ENCODE data around the gene TBC1D9B. TPM values are rescaled to one million over a fixed set of nuclear protein-coding genes. Genes with fewer than 3 reads are reported as not detected.

Gene TBC1D9B
- total RNA-seq, 3 donors from 2014 or later: 115 to 117 (median 116) TPM

DNA sequence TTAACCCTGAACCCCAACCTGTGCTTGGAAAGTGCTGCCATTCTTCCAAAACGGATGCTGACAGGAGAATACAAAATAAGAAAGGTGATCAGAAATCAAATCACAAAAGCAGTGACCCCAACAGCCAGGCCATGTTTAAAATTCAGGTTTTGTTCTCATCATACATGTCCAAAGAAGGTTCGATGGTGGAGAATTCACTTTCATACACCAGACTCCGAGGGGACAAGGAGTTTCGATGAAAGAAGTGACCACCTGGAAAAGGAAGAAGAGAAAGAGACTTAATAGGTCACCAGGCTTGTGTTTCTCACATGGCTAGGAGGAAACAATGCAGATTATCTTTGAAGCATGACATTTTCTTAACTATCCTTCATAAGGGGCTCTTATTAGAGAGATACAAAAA is 12.5 kb upstream of the TBC1D9B start:
- TF ChIP-seq, protein P1, sequence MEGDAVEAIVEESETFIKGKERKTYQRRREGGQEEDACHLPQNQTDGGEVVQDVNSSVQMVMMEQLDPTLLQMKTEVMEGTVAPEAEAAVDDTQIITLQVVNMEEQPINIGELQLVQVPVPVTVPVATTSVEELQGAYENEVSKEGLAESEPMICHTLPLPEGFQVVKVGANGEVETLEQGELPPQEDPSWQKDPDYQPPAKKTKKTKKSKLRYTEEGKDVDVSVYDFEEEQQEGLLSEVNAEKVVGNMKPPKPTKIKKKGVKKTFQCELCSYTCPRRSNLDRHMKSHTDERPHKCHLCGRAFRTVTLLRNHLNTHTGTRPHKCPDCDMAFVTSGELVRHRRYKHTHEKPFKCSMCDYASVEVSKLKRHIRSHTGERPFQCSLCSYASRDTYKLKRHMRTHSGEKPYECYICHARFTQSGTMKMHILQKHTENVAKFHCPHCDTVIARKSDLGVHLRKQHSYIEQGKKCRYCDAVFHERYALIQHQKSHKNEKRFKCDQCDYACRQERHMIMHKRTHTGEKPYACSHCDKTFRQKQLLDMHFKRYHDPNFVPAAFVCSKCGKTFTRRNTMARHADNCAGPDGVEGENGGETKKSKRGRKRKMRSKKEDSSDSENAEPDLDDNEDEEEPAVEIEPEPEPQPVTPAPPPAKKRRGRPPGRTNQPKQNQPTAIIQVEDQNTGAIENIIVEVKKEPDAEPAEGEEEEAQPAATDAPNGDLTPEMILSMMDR (IDR thresholded peaks at IDR 0.05): no peak
- Histone ChIP-seq H3K4me1 (ENCODE audit: low read depth) (no peaks in the 10 kb centered on the region), H3K36me3 (ENCODE audit: low read depth) (no peaks in the 10 kb centered on the region), H3K4me3 (no peak overlapping the region), H3K9me3 (no peaks in the 10 kb centered on the region)
- ATAC-seq: no peak
- intact Hi-C loops (cut with DNase I, micrococcal nuclease): no loop called here
- no peak for DNase-seq

DNA sequence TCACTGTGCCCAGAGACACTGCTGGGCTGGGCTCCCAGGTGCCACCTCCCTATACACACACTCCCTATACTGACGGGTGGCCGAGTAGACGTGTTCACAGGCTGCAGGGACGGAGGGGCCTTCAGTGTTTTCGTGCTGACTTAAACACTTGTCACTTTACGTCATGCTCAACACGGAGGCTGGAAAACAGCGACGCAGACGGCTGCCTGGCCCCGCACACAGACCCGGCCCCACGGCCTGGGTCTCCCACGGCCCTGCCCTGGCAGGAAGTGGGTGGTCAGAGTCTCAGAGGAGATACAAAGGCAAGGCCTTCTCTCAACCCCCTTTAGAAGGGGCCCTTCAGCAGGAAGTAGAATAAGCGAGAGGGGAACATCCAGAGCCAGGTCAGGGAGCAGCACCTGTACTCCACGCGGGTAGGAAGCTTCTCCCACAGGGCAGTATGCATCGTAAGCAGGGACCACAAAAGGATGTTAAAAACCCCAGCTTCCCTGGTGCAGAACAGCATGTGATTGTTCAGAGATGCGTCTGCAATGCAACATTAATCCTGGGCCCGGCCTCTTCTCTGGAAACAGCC is 11.9 kb upstream of the TBC1D9B start:
- DNase-seq (no peak), ATAC-seq (no peak)
- H3K36me3 ChIP-seq (ENCODE audit: low read depth): no peaks in the 10 kb centered on the region
- no peak overlapping the region for H3K4me3 ChIP-seq
- no peaks in the 10 kb centered on the region for H3K9me3 ChIP-seq
- no peaks in the 10 kb centered on the region for H3K4me1 ChIP-seq (ENCODE audit: low read depth)
- TF ChIP-seq, protein P1 (IDR thresholded peaks at IDR 0.05): no peak
- intact Hi-C loops (cut with DNase I, micrococcal nuclease): no loop called here

DNA sequence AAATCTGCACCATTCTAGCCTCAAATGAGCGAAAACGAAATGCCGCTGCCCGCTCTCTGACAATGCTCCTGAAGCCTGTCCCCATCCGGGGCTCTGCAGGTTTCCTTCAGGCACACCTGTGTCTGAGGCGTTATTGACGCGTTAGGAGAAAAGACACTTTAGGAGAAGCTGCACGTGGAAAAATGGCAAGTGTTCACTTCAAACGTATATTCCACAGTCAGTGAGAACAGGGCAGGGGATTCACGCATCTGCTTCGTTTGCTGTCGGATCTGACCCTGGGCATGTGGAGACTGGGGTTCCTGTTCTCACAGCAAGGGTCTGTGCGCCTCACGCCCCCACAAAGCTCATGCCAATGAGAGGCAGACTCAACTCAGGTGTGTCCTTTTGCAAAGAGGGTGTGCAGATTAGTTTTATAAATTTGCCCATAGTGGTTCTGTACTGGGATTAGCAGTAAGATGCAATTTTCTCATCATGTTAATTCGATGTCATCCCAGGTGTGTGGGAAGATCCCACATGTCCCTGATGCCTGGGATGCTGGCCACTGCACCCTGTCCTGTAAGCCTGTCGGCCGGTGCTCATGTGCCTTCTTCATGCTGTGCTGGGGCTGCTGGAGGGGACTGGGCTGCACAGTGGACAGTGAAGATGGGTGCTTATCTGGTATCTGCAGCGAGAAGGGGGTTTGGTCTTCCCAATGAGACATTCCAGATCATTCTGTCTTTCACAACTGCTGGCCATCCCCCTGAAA is 11.2 kb upstream of the TBC1D9B start:
- no peak for DNase-seq
- H3K4me3 ChIP-seq: no peak overlapping the region
- intact Hi-C loops (cut with DNase I, micrococcal nuclease): no loop called here

DNA sequence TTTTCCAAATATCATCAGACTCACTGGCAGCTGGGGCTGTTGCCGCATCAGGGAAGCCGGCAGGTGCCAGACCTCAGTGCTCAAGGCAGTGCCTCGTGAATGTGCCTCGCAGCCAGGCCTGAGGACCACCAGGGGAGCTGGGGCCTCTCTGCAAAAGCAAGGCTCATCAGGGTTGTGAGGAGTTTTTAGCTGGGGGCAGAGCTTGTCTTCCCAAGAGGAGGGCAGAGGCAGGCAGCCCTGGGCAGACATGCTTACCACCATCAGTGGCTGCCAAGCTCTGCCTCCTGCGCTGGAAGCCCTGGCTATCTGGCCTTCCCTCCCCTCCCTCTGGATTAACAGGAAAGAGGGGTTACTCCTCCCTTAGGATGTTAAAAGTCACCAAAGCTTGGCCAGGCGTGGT is 8.8 kb upstream of the TBC1D9B start:
- ATAC-seq (no peak), DNase-seq (no peak)
- H3K36me3 ChIP-seq (ENCODE audit: low read depth): no peaks in the 10 kb centered on the region
- TF ChIP-seq, protein P1 (IDR thresholded peaks at IDR 0.05): no peak
- peaks cover 6% of the 10 kb centered on the region for H3K4me1 ChIP-seq (ENCODE audit: low read depth)
- intact Hi-C loops (cut with DNase I, micrococcal nuclease): no loop called here
- H3K9me3 ChIP-seq: no peaks in the 10 kb centered on the region
- H3K4me3 ChIP-seq: no peak overlapping the region

More for the DNA sequence above, 11.2 kb upstream of the TBC1D9B start:
- Histone ChIP-seq H3K36me3 (ENCODE audit: low read depth) (no peaks in the 10 kb centered on the region), H3K4me1 (ENCODE audit: low read depth) (peaks cover 1% of the 10 kb centered on the region), H3K9me3 (no peaks in the 10 kb centered on the region)
- TF ChIP-seq, protein P1 (IDR thresholded peaks at IDR 0.05): no peak
- no peak for ATAC-seq

- TF ChIP-seq, protein P1 (IDR thresholded peaks at IDR 0.05): no peak
- intact Hi-C loops (cut with DNase I, micrococcal nuclease): no loop called here
- DNase-seq (no peak), ATAC-seq (no peak)
- Histone ChIP-seq H3K4me3 (no peak overlapping the region), H3K4me1 (ENCODE audit: low read depth) (peaks cover 6% of the 10 kb centered on the region), H3K36me3 (ENCODE audit: low read depth) (no peaks in the 10 kb centered on the region), H3K9me3 (no peaks in the 10 kb centered on the region)
Measured at GRCh38 chr5:179915406-179915935, 7.8 kb upstream of the TBC1D9B start.
